SW 1271 (cell line): Measurements from ENCODE around the gene FTL.

Source experiments
- DNase-seq, 2 experiments: peaks; one replicate each; lab custom pipeline; 2025; lab: John Stamatoyannopoulos, UW

FTL gene

DNA sequence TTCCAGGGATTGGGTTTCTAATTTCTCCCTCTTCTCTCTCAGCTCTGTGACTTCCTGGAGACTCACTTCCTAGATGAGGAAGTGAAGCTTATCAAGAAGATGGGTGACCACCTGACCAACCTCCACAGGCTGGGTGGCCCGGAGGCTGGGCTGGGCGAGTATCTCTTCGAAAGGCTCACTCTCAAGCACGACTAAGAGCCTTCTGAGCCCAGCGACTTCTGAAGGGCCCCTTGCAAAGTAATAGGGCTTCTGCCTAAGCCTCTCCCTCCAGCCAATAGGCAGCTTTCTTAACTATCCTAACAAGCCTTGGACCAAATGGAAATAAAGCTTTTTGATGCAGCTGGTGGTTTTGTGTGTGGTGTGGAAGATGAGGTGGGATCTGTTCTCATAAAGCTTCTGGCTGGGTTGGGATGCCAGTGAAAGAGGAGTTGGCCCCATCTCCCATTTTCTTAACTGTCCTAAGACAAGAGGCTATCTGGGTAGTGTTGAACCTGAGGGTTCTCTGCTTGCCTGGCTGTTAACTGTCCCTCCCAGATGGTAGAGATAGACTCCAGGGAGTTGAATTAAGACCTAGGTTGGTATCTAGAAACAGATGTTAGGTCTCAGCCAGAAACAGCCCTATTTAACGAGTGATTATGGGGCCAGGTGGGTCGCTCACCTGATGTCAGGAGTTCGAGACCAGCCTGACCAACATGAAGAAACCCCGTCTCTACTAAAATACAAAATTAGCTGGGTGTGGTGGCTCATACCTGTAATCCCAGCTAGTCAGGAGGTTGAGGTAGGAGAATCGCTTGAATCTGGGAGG is 1.6 kb downstream of the FTL start:
- DNase-seq: no peak

DNA sequence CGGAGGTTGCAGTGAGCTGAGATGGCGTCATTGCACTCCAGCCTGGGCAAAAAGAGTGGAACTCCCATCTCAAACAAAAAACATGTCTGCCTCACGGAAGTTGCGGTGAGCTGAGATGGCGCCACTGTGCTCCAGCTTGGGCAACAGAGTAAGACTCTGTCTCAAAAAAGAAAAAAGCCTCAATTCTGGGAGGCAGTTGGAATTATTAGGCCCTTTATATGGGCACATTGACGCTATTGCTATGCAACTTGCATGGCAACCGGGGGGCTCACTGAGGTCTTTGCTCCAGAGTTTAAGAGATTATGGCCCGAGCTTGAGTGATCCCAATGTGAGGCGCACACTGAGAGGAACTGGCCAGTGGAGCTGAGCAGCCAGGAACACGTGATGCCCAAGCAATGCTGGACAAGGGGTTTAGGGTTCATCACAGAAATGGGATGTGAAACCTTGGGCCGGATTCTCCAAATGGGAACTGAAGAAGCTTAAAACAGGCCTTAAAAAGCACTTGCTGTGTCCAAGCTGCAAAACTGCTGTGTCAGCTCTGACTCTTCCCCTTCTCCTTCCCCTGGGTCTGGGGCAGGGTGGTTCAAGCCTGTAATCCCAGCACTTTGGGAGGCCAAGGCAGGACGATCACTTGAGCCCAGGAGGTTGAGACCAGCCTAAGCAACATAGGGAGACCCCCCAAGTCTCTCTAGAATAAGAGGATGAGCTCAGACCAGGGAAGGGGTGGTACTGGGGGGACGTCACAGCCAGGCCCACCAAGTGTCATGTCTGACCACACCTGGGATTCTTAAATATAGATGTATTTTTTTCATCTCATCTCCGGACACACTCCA is 2.5 kb downstream of the FTL start:
- no peak for DNase-seq

- DNase-seq: no peak
Observed at GRCh38 chr19:48968179-48968661, 3.1 kb downstream of the FTL start.

DNA sequence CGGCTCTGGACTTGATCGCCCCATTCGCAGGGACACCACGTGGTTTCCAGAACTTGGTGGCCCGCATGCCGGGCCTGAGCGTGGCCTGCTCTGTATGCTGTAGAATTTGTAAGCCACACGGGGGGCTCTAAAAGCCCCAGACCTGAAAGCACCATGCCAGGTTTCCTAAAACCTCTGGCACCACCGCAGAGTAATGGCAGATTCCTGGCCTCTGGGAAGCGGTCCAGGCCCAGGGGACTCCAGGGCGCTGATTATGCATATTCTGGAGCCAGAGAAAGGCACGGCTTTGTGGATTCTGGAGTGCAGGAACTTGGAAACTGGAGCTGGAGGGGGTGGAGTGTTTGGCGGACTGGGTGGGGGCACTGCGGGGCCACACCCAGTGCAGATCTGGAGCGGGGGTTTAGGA is 3.7 kb downstream of the FTL start:
- DNase-seq: no peak

DNA sequence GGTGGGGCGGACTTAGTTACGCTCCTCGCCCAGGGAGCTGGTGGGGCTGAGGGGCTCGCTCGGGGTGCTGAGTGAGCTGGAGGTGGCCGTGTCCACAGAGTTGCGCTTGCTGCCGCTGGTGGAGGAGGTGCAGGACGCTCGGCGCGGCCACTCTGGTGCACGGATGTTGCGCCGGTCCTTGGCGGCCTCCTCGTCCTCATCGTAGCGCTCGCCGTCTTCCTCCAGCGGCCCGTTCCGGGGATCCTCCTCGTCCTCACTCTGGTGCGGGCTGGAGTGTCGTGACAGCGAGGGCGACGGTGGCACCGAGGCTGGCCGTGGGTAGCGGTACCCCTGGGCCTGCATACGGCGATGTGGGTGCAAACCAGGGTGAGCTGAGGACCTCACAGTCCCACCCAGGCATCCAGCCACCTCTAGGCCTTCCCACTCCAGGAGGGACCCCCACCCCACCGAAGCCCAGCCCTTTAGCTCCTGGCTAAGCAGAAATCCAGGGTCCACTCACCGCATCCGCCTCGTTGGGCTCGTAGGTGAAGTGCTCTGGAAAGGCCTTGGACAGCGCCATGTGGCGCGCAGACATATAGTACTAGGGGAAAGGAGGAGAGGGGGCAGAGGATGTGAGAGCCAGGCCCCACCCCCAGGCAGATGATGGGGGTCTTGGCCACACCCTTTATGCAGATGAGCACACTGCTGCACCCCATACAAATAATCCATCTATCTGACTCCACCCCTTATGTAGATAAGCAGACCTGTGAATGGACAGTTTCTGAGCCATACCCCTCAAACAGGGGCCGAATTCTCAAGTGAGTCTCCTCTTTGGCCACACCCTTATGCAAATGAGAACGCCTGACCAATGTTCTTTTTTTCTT is 4.4 kb downstream of the FTL start:
- peak in 1 of 2 experiments; percentile 6 for DNase-seq

DNA sequence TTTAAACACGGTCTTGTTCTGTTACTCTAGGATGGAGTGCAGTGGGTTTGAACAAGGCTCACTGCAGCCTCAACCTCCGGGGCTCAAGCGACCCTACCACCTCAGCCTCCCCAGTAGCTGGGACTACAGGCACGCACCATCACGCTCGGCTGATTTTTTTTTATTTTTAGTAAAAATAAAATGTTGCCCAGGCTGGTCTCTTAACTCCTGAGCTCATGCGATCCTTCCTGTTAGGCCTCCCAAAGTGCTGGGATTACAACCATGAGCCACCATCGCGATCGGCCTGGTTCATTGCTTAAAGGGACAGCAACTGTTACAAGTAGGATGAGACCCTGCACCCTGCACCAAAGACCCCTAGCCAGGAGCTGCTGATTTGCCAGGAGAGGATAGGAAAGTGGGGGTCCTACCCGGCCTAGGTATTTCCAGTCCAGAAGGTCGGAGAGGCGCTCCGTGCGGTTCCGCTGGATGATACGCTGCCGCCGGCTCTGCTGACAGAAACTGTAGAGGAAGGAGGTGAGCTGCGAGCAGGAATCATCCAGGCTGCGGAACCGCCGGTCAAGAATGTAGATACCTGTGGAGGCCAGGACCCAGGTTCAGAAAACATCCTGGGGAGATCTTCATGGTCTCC is 5.1 kb downstream of the FTL start:
- DNase-seq: no peak

- peak in 1 of 2 experiments; percentile 20 for DNase-seq
Observed at GRCh38 chr19:48970923-48971395, 5.8 kb downstream of the FTL start.

DNA sequence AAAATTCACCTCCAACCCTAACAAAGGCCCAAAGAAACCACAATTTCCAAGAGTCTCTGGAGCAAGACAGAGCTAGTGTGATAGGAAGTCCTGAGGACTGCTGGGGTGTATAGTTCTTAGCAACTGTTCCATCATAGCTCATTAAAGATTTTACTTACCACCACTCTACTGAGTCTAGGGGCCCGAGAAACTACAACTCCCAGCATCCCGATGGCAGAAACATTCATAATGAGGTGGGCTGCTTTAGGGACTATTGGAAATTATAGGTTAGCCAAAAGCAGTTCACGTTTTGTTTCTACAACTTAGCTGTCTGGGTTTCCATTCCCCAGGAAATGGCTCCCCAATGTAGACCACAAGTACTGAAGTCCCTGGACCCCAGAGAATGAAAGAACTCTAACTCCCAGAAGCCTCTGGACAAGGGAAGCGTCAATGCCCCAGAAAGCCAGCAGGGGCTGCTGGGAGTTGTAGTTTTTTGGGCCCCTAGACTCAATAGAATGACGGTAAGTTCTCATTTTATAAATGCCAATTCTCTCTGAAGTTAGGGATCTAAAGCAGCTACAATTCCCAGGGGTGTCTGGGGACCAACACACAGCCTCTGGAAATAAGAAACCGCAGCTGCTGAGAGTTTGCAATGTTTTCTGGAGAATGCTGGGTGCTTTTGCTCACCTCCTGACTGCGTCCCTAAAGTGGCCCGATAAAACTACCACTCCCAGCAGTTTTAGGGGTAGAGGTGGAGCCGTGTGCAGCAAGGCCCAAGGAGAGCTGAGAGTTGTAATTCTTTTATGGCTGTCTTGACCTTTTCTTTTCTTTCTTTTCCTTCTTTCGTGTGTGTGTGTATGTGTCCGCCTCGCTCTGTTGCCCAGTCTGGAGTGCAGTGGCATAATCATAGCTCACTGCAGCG is 11.1 kb downstream of the FTL start:
- DNase-seq: peak in 1 of 2 experiments; percentile 12

- no peak for DNase-seq
Observed at GRCh38 chr19:48977061-48977460, 12.0 kb downstream of the FTL start.

GRCh38 chr19:48982280-48982679 is 17.2 kb downstream of the FTL start:
- peak in 1 of 2 experiments; percentile 9 for DNase-seq

- DNase-seq: no peak
Observed at GRCh38 chr19:48985711-48986110, 20.6 kb downstream of the FTL start.

- DNase-seq: no peak
Observed at GRCh38 chr19:48986211-48986610, 21.1 kb downstream of the FTL start.

DNA sequence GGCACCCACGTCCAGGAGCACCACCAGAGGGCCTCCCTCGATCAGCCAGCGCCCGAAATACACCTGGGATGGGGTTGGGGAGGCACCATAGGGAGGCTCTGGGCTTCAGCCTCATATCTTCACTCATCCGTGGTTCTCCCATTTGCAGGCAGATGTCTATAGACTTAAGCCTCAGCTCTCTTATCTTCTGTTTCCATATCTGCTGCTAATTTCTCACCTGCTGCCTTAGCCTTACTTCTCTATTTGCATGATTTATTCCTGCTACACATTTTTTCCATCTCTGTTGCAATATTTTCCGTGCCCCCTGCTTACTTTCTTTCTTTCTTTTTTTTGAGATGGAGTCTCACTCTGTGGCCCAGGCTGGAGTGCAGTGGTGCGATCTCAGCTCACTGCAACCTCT is 22.2 kb downstream of the FTL start:
- DNase-seq: no peak

- DNase-seq: no peak
Observed at GRCh38 chr19:48988286-48988685, 23.2 kb downstream of the FTL start.

DNA sequence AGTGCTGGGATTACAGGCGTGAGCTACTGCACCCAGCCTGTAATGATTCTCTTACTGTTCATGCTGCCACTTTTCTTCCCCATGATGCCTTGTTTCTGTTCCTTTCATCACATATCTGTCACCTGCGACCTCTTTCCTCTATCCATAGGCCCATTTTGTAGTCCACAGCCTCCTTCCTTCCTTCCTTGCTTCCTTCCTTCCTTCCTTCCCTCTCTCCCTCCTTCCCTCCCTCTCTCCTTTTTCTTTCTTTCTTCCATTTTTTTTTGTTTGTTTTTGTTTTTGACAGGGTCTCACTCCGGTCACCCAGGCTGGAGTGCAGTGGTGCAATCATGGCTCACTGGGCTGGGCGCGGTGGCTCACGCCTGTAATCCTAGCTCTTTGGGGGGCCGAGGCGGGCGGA is 23.8 kb downstream of the FTL start:
- no peak for DNase-seq

DNA sequence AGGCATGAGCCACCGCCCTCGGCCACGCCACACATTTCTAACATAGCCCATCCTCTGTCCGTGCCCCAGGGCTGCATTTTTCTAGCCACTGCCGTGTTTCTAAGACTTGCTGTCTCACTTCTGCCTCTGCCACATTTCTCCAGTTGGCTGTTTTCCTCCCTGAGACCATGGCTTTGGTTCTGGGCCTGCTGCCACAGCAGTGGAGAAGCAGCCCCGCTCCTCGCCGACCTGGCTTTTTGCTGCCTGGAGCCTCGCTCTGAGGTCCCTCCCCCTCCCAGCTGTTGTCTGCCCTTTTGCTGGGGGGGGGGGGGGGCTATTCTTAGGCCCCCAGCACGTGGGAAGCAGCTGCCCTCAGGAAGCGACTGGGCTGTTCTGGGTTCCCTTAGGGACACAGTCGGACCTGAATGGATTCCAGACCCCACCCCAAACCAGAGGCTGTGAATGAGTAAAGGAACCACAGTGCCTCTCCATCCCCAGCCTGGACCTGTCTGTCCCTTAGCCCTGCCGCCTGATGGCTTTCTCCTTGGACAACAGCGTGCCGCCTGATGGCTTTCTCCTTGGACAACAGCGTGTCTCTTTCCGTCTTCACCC is 24.7 kb downstream of the FTL start:
- no peak for DNase-seq

- DNase-seq: no peak
Observed at GRCh38 chr19:48990400-48990799, 25.3 kb downstream of the FTL start.

DNA sequence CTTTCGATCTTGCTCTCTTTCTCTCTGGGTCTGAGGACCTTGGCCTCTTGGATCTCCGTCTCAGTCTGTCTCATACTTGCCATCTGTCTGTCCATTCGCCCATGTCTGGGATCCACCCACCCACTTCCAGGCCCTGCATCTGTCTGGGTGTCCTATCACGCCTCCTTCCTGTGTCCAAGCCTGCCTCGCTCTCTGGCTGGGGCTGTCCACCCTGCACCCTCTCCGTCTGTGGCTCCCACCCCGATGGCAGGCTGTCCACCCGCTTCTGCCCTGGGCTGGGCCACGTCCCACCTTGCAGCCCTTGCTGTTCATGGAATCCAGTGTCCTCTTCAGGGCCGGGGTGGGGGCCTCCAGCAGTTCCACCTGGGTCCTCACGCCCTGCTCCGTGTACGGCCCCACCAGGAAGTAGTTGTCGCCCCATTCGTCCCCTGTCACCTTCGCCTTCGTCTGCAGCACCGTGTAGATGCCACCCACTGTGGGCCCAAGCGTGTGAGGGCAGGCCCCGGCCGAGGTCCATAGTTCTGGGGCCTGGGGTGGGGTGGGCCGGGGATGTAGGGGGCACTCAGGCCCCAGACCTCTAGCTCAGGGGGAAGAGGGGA is 26.0 kb downstream of the FTL start:
- DNase-seq: no peak

- peak in 1 of 2 experiments; percentile 61 for DNase-seq
Observed at GRCh38 chr19:48991873-48992580, 26.9 kb downstream of the FTL start.
